Neuronal stem cell (in vitro differentiated cells): Measurements from ENCODE around the gene PDXP.

ENCODE experiments used
- DNase-seq: peaks from one replicate; pipeline ENCODE4 v3.0.0-alpha.2; 2013; ENCODE audit warnings: low spot score
- H2AFZ ChIP-seq: one replicate; pipeline ENCODE4 v1.6.1; 2013; ENCODE audit warnings: mild to moderate bottlenecking, low read length, inconsistent platforms
- H2AK5ac ChIP-seq: 2 replicates; pipeline ENCODE4 v1.6.1; 2013; ENCODE audit warnings: low read depth, mild to moderate bottlenecking, inconsistent platforms, low read length, moderate library complexity, mixed read lengths
- H2BK120ac ChIP-seq: 2 replicates; pipeline ENCODE4 v1.6.1; 2013; ENCODE audit warnings: low read depth, mild to moderate bottlenecking, inconsistent platforms, low read length, moderate library complexity, mixed read lengths
- H2BK12ac ChIP-seq: one replicate; pipeline ENCODE4 v1.6.1; 2013; ENCODE audit warnings: low read length, inconsistent platforms
- H2BK15ac ChIP-seq: 2 replicates; pipeline ENCODE4 v1.6.1; 2013; ENCODE audit warnings: mild to moderate bottlenecking, low read length, inconsistent platforms, mixed read lengths
- H2BK5ac ChIP-seq: one replicate; pipeline ENCODE4 v1.6.1; 2013; ENCODE audit warnings: inconsistent platforms, mild to moderate bottlenecking, low read length, moderate library complexity
- H3K14ac ChIP-seq: one replicate; pipeline ENCODE4 v1.6.1; 2013; ENCODE audit warnings: low read length, inconsistent platforms
- H3K18ac ChIP-seq: 2 replicates; pipeline ENCODE4 v1.6.1; 2013; ENCODE audit warnings: low read length, inconsistent platforms
- H3K23ac ChIP-seq: 2 replicates; pipeline ENCODE4 v1.6.1; 2013; ENCODE audit warnings: low read depth, mild to moderate bottlenecking, mixed read lengths, low read length, inconsistent platforms; ENCODE audit not compliant: poor library complexity
- H3K27ac ChIP-seq: replicated peaks from 3 replicates; pipeline ENCODE4 v1.5.1; 2013; ENCODE audit warnings: low read length, inconsistent platforms
- H3K27me3 ChIP-seq, 3 experiments: 2 replicates each; pipeline ENCODE4 v1.6.1; 2013; ENCODE audit warnings: low read length in 3 of 3, mild to moderate bottlenecking in 2 of 3, inconsistent platforms in 1 of 3, low read depth in 1 of 3, mixed read lengths in 1 of 3, moderate library complexity in 1 of 3; ENCODE audit not compliant: control insufficient read depth in 3 of 3, insufficient read depth in 3 of 3
- H3K36me3 ChIP-seq, 2 donors: replicated peaks in 1 of 2; 2 replicates each; pipeline ENCODE4 v1.6.1; 2013; ENCODE audit warnings: low read length in 2 of 2; ENCODE audit not compliant: control insufficient read depth in 2 of 2, insufficient read depth in 2 of 2
- H3K4ac ChIP-seq: 2 replicates; pipeline ENCODE4 v1.6.1; 2013; ENCODE audit warnings: inconsistent platforms, mild to moderate bottlenecking, low read length, moderate library complexity
- H3K4me1 ChIP-seq, 2 donors: 1 replicate in 1 of 2; 2 replicates in 1 of 2; pipeline ENCODE4 v1.6.1; 2013; ENCODE audit warnings: low read length in 2 of 2, low read depth in 1 of 2; ENCODE audit not compliant: control insufficient read depth in 2 of 2, insufficient read depth in 1 of 2
- H3K4me2 ChIP-seq: one replicate; pipeline ENCODE4 v1.6.1; 2013; ENCODE audit warnings: mild to moderate bottlenecking, low read length, inconsistent platforms; ENCODE audit not compliant: insufficient read depth, poor library complexity, severe bottlenecking
- H3K4me3 ChIP-seq, 2 donors: 2 replicates each; pipeline ENCODE4 v1.5.1; 2013; ENCODE audit warnings: low read length in 2 of 2, mild to moderate bottlenecking in 2 of 2, inconsistent platforms in 1 of 2, moderate library complexity in 1 of 2
- H3K79me1 ChIP-seq: one replicate; pipeline ENCODE4 v1.6.1; 2013; ENCODE audit warnings: low read depth, mild to moderate bottlenecking, inconsistent platforms, low read length, moderate library complexity
- H3K9ac ChIP-seq: one replicate; pipeline ENCODE4 v1.6.1; 2013; ENCODE audit warnings: mild to moderate bottlenecking, low read depth, low read length, inconsistent platforms; ENCODE audit not compliant: poor library complexity
- H3K9me3 ChIP-seq, 2 donors: replicated peaks in 1 of 2; 2 replicates each; pipeline versions ENCODE3 to v1.6.1; 2013; ENCODE audit warnings: low read length in 2 of 2, mild to moderate bottlenecking in 2 of 2, inconsistent platforms in 1 of 2, low read depth in 1 of 2, mixed read lengths in 1 of 2, moderate library complexity in 1 of 2; ENCODE audit not compliant: control insufficient read depth in 2 of 2, insufficient read depth in 1 of 2
- H4K8ac ChIP-seq: one replicate; pipeline ENCODE4 v1.6.1; 2013; ENCODE audit warnings: low read depth, mild to moderate bottlenecking, inconsistent platforms, low read length, moderate library complexity
- H4K91ac ChIP-seq: one replicate; pipeline ENCODE4 v1.6.1; 2013; ENCODE audit warnings: low read length, low read depth, mild to moderate bottlenecking, inconsistent platforms; ENCODE audit not compliant: poor library complexity
- WGBS, 2 donors: extraction: QIAGEN DNeasy Blood & Tissue Kit; methylation state at CpG; one replicate each; pipeline ENCODE4 v1.1.7; 2013; ENCODE audit warnings: missing lambda C conversion rate in 2 of 2, mixed read lengths in 1 of 2; ENCODE audit not compliant: insufficient read length in 2 of 2, insufficient replicate concordance in 1 of 2; ENCODE audit errors: extremely low coverage in 2 of 2; 5-methylcytosine and 5-hydroxymethylcytosine counted together

The PDXP gene

GRCh38 chr22:37711490-37711889 is 53.0 kb downstream of the PDXP start:
- no peak overlapping the region for H2BK15ac ChIP-seq
- no peak overlapping the region for H2AK5ac ChIP-seq
- WGBS, 2 donors = no CpG with 5 or more reads among the region's 10 CpGs
- H3K4me3 ChIP-seq = no peak overlapping the region
- H2BK5ac ChIP-seq = no peak overlapping the region
- peaks cover 0 to 41% of the 10 kb centered on the region in 2 donors for H3K36me3 ChIP-seq
- no peak overlapping the region for H3K23ac ChIP-seq
- H3K9ac ChIP-seq = no peak overlapping the region
- no peak overlapping the region for H2BK120ac ChIP-seq
- no peak overlapping the region for H4K91ac ChIP-seq
- H3K27me3 ChIP-seq = no peaks in the 10 kb centered on the region
- no peak overlapping the region for H4K8ac ChIP-seq
- no peak overlapping the region for H2BK12ac ChIP-seq
- DNase-seq = no peak
- H3K79me1 ChIP-seq = no peaks in the 10 kb centered on the region
- no peak overlapping the region for H3K4me2 ChIP-seq
- H2AFZ ChIP-seq = no peak overlapping the region
- H3K4me1 ChIP-seq = no peaks in the 10 kb centered on the region
- H3K4ac ChIP-seq = no peak overlapping the region
- H3K27ac ChIP-seq = no peak overlapping the region
- H3K9me3 ChIP-seq = peaks cover 0 to 2% of the 10 kb centered on the region in 2 donors
- H3K18ac ChIP-seq = no peak overlapping the region
- H3K14ac ChIP-seq = no peak overlapping the region

DNA sequence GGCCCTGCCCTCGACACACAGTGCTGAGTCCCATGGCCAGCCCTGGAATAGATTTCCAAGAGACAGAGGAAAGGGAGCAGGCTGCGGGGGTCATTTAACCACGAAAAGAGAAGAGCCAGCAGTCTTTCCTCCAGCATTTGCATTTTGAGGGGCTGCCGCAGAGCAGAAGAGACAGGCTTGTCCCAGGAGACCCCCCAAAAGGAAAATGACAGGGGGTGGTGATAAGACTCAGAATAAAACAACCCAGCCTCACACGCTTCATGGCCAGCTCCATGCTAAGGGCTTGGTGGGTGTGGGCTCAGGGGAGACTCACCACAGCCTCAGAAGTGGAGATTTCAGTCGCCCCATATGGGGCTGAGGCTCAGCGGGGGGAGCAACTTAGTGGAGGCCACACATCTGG is 55.2 kb downstream of the PDXP start:
- H2BK15ac ChIP-seq = no peak overlapping the region
- no peak overlapping the region for H2BK12ac ChIP-seq
- no peak overlapping the region for H3K4me3 ChIP-seq
- peaks cover 0 to 2% of the 10 kb centered on the region in 2 donors for H3K9me3 ChIP-seq
- no peak overlapping the region for H3K9ac ChIP-seq
- no peaks in the 10 kb centered on the region for H3K79me1 ChIP-seq
- H3K27me3 ChIP-seq = no peaks in the 10 kb centered on the region
- peaks cover 0 to 46% of the 10 kb centered on the region in 2 donors for H3K36me3 ChIP-seq
- H2BK5ac ChIP-seq = no peak overlapping the region
- no peak overlapping the region for H4K91ac ChIP-seq
- H3K27ac ChIP-seq = no peak overlapping the region
- WGBS, 2 donors = no CpG with 5 or more reads among the region's 7 CpGs
- H3K4me1 ChIP-seq = no peaks in the 10 kb centered on the region
- H4K8ac ChIP-seq = no peak overlapping the region
- H3K18ac ChIP-seq = no peak overlapping the region
- no peak overlapping the region for H2AK5ac ChIP-seq
- no peak for DNase-seq
- no peak overlapping the region for H3K23ac ChIP-seq
- H2BK120ac ChIP-seq = no peak overlapping the region
- H3K4ac ChIP-seq = no peak overlapping the region
- no peak overlapping the region for H2AFZ ChIP-seq
- no peak overlapping the region for H3K4me2 ChIP-seq
- no peak overlapping the region for H3K14ac ChIP-seq

DNA sequence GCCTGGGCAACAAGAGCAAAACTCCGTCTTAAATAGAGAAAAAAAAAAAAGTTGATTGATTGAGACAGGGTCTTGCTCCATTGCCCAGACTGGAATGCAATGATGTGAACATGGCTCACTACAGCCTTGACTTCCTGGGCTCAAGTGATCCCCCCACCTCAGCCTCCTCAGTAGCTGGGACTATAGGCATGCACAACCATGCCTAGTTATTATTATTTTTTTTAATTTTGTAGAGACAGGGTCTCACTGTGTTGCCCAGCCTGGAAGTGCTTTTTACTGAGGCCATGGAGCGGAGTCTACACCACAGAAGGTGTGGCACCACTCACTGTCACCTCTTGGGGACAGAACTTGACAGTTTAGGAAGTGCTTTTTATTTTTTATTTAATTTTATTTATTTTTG is 56.1 kb downstream of the PDXP start:
- H3K27ac ChIP-seq = no peak overlapping the region
- no peaks in the 10 kb centered on the region for H3K4me1 ChIP-seq
- no peak overlapping the region for H3K4me3 ChIP-seq
- no peak overlapping the region for H3K14ac ChIP-seq
- no peak overlapping the region for H2BK15ac ChIP-seq
- H2BK5ac ChIP-seq = no peak overlapping the region
- H3K23ac ChIP-seq = no peak overlapping the region
- DNase-seq = no peak
- H3K18ac ChIP-seq = no peak overlapping the region
- no CpG with 5 or more reads among the region's 2 CpGs for WGBS, 2 donors
- no peaks in the 10 kb centered on the region for H3K27me3 ChIP-seq
- no peak overlapping the region for H2AFZ ChIP-seq
- H3K9ac ChIP-seq = no peak overlapping the region
- no peak overlapping the region for H2BK12ac ChIP-seq
- H3K4ac ChIP-seq = no peak overlapping the region
- H3K36me3 ChIP-seq = peaks cover 0 to 46% of the 10 kb centered on the region in 2 donors
- H4K91ac ChIP-seq = no peak overlapping the region
- H4K8ac ChIP-seq = no peak overlapping the region
- no peak overlapping the region for H2AK5ac ChIP-seq
- no peak overlapping the region for H3K4me2 ChIP-seq
- no peak overlapping the region for H2BK120ac ChIP-seq
- no peaks in the 10 kb centered on the region for H3K9me3 ChIP-seq
- H3K79me1 ChIP-seq = no peaks in the 10 kb centered on the region

- no peak overlapping the region for H3K4me3 ChIP-seq
- H3K9ac ChIP-seq = no peak overlapping the region
- H4K91ac ChIP-seq = no peak overlapping the region
- H3K27ac ChIP-seq = no peak overlapping the region
- peaks cover 0 to 38% of the 10 kb centered on the region in 2 donors for H3K36me3 ChIP-seq
- H3K4ac ChIP-seq = no peak overlapping the region
- no peak overlapping the region for H2BK15ac ChIP-seq
- H3K23ac ChIP-seq = no peak overlapping the region
- H2AK5ac ChIP-seq = no peak overlapping the region
- DNase-seq = no peak
- no peak overlapping the region for H4K8ac ChIP-seq
- H3K79me1 ChIP-seq = no peaks in the 10 kb centered on the region
- no peaks in the 10 kb centered on the region for H3K27me3 ChIP-seq
- no peaks in the 10 kb centered on the region for H3K4me1 ChIP-seq
- H3K18ac ChIP-seq = no peak overlapping the region
- WGBS, 2 donors = no CpG with 5 or more reads among the region's 7 CpGs
- H2BK12ac ChIP-seq = no peak overlapping the region
- no peak overlapping the region for H2BK5ac ChIP-seq
- H2AFZ ChIP-seq = no peak overlapping the region
- no peak overlapping the region for H3K4me2 ChIP-seq
- H3K14ac ChIP-seq = no peak overlapping the region
- H3K9me3 ChIP-seq = no peaks in the 10 kb centered on the region
- no peak overlapping the region for H2BK120ac ChIP-seq
Observed at GRCh38 chr22:37715760-37716159, 57.2 kb downstream of the PDXP start.
